ENCODE results near the gene TTLL4.

DNA sequence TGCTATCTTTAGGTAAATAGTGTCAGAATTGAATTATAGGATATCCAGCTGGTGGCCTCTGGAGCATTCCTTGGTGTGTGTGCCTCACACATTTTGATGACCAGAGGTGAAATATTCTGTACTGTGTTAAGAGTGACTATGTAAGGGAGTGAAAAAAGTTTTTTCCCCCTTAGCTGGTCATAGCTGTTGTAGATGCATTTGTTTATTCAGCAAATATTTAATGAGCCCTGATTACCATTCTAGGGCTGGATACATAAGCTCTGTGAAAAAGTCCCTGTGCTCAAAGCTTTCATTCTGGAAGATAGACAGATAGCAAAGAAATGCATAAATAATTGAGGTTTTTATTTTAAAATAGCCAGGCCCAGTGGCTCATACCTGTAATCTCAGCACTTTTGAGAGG is 10.9 kb downstream of the TTLL4 start:
- TF ChIP-seq, protein P1, sequence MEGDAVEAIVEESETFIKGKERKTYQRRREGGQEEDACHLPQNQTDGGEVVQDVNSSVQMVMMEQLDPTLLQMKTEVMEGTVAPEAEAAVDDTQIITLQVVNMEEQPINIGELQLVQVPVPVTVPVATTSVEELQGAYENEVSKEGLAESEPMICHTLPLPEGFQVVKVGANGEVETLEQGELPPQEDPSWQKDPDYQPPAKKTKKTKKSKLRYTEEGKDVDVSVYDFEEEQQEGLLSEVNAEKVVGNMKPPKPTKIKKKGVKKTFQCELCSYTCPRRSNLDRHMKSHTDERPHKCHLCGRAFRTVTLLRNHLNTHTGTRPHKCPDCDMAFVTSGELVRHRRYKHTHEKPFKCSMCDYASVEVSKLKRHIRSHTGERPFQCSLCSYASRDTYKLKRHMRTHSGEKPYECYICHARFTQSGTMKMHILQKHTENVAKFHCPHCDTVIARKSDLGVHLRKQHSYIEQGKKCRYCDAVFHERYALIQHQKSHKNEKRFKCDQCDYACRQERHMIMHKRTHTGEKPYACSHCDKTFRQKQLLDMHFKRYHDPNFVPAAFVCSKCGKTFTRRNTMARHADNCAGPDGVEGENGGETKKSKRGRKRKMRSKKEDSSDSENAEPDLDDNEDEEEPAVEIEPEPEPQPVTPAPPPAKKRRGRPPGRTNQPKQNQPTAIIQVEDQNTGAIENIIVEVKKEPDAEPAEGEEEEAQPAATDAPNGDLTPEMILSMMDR (conservative IDR thresholded peaks at IDR 0.05): no peak
- TF ChIP-seq EZH2 (IDR thresholded peaks at IDR 0.05; ENCODE audit: low read depth): no peak
